ENCODE measurements around the gene MVD. TPM values are rescaled to one million over a fixed set of nuclear protein-coding genes. Genes with fewer than 3 reads are reported as not detected.

MVD gene
- total and polyA plus RNA-seq, 2 of the 4 experiments (the other 2 are of a cell fraction) = 18.3 to 28.4 TPM

GRCh38 chr16:88702371-88703210 is 39.7 kb upstream of the MVD start:
- peak overlapping the region; percentile 12; the same call in 1 of the 2 replicates for H2AK5ac ChIP-seq (ENCODE audit: low read depth, low read length)
- intact Hi-C loops (cut with micrococcal nuclease) = no loop called here
- H2BK5ac ChIP-seq (ENCODE audit: low read depth, low read length, poor library complexity, severe bottlenecking) = no peak overlapping the region
- peaks cover 22 to 64% of the 10 kb centered on the region in 2 experiments for H3K79me1 ChIP-seq (ENCODE audit: low read depth in 1 of 2, low read length in 2 of 2)
- H3K4me3 ChIP-seq (ENCODE audit: insufficient read depth, low read depth, low read length) = no peak overlapping the region
- no peak overlapping the region for H3K14ac ChIP-seq (replicated peaks; ENCODE audit: low read depth, low read length)
- no peak overlapping the region for H4K5ac ChIP-seq (ENCODE audit: low read depth, low read length)
- H4K8ac ChIP-seq (ENCODE audit: low read depth in 2 of 2, low read length in 2 of 2) = no peak overlapping the region
- no peak overlapping the region for H2BK120ac ChIP-seq (ENCODE audit: low read depth, low read length)
- no peak overlapping the region for H3K4ac ChIP-seq (ENCODE audit: low read depth, low read length)
- DNase-seq = no peak
- BruUV-seq (replicated peaks) = no TSS peak
- H4K20me1 ChIP-seq (ENCODE audit: insufficient read depth, low read length) = no peaks in the 10 kb centered on the region; the same call in 1 of the 2 replicates
- in situ Hi-C loops (cut with MboI; ENCODE audit: low sequenced_read_pairs) = no loop called here
- H3K18ac ChIP-seq (ENCODE audit: low read depth, low read length) = no peak overlapping the region
- no peak overlapping the region for H2BK20ac ChIP-seq (ENCODE audit: low read depth, low read length)
- no peak overlapping the region for H3K56ac ChIP-seq (ENCODE audit: extremely low read depth, insufficient read depth, low read length)
- no peaks in the 10 kb centered on the region for H3K9me3 ChIP-seq (ENCODE audit: control insufficient read depth, insufficient read depth, low read length)
- POLR2A ChIA-PET (ENCODE audit: unreplicated experiment) = no interaction called here
- no peak overlapping the region for H3K27ac ChIP-seq (ENCODE audit: insufficient read depth, low read length)
- no peak overlapping the region for H3K9ac ChIP-seq (ENCODE audit: low read depth, low read length)
- peaks cover 19% of the 10 kb centered on the region for H3K4me1 ChIP-seq (ENCODE audit: control insufficient read depth, insufficient read depth, low read length)
- dilution Hi-C loops (cut with HindIII; ENCODE audit: low sequenced_read_pairs, unreplicated experiment) = no loop called here
- WGBS, 2 experiments (ENCODE audit: extremely low coverage in 2 of 2, insufficient read length in 1 of 2) = 88% methylated on average over 19 of the region's 31 CpGs; no CpG with 5 or more reads in 1 of the 2 experiments
- H2BK15ac ChIP-seq (ENCODE audit: low read depth, low read length) = no peak overlapping the region
- H3K27me3 ChIP-seq (ENCODE audit: control insufficient read depth, insufficient read depth, low read length) = no peaks in the 10 kb centered on the region
- no peak overlapping the region for H3K4me2 ChIP-seq (ENCODE audit: low read depth, low read length)
- CTCF ChIA-PET = no interaction called here
- ATAC-seq (ENCODE audit: low read depth) = no peak
- no peak overlapping the region for H3K23ac ChIP-seq (ENCODE audit: low read depth, low read length)
- H3K9me1 ChIP-seq (ENCODE audit: insufficient read depth, low read length) = no peaks in the 10 kb centered on the region; the same call in none of the 2 replicates
- H2AK9ac ChIP-seq (replicated peaks; ENCODE audit: low read depth, low read length, poor library complexity) = peak overlapping the region; percentile 52
- peaks cover 24% of the 10 kb centered on the region for H3K36me3 ChIP-seq (ENCODE audit: control insufficient read depth, insufficient read depth, low read length)
- H4K91ac ChIP-seq (ENCODE audit: insufficient read depth, low read depth, low read length) = no peak overlapping the region
- no peak overlapping the region for H2AFZ ChIP-seq (replicated peaks; ENCODE audit: low read length, poor library complexity)
- TF ChIP-seq CEBPB (IDR thresholded peaks at IDR 0.05; ENCODE audit: low read depth, low read length) (no peak), MAFK (IDR thresholded peaks at IDR 0.05; ENCODE audit: low read depth, low read length) (no peak), ELK1 (IDR thresholded peaks at IDR 0.05; ENCODE audit: borderline replicate concordance, low read depth, low read length) (no peak), NFE2L2 (IDR thresholded peaks at IDR 0.05; ENCODE audit: low read depth, low read length) (no peak), BHLHE40 (IDR thresholded peaks at IDR 0.05; ENCODE audit: low read depth, low read length) (no peak), SMC3 (IDR thresholded peaks at IDR 0.05; ENCODE audit: low read depth, low read length) (no peak), POLR2A (IDR thresholded peaks at IDR 0.05; ENCODE audit: low read depth, low read length) (no peak), MXI1 (IDR thresholded peaks at IDR 0.05; ENCODE audit: borderline replicate concordance, low read depth, low read length) (no peak), CTCF (conservative IDR thresholded peaks at IDR 0.05; ENCODE audit: low read depth, low read length) (no peak), FOS (IDR thresholded peaks at IDR 0.05; ENCODE audit: low read depth, low read length) (no peak), RCOR1 (IDR thresholded peaks at IDR 0.05; ENCODE audit: insufficient replicate concordance, low read length) (no peak), RFX5 (IDR thresholded peaks at IDR 0.05; ENCODE audit: low read depth, low read length) (no peak), CHD1 (IDR thresholded peaks at IDR 0.05; ENCODE audit: low read depth, low read length) (no peak), MAZ (IDR thresholded peaks at IDR 0.05; ENCODE audit: borderline replicate concordance, low read depth, low read length) (no peak)
- TF ChIP-seq, protein P1, sequence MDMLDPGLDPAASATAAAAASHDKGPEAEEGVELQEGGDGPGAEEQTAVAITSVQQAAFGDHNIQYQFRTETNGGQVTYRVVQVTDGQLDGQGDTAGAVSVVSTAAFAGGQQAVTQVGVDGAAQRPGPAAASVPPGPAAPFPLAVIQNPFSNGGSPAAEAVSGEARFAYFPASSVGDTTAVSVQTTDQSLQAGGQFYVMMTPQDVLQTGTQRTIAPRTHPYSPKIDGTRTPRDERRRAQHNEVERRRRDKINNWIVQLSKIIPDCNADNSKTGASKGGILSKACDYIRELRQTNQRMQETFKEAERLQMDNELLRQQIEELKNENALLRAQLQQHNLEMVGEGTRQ (IDR thresholded peaks at IDR 0.05; ENCODE audit: low read depth, low read length) = no peak
